GM23248 (cell line): ENCODE data around the gene GOLPH3. TPM values are rescaled to one million over a fixed set of nuclear protein-coding genes. Genes with fewer than 3 reads are reported as not detected.

Experiments used
- DNase-seq: peaks from one replicate; pipeline ENCODE4 v3.0.0-alpha.2; 2015
- H2AFZ ChIP-seq: fragments of 200-600 bp; sonication (generic); 2 replicates; pipeline ENCODE4 v1.6.1; 2016; ENCODE audit warnings: antibody characterized with exemption
- H3F3A ChIP-seq: fragments of 200-600 bp; sonication (generic); 2 replicates; pipeline ENCODE4 v1.6.1; 2016; ENCODE audit warnings: mild to moderate bottlenecking, antibody characterized with exemption, mixed run types; ENCODE audit not compliant: insufficient read depth
- H3K27ac ChIP-seq: fragments of 200-600 bp; sonication (generic); 2 replicates; pipeline ENCODE4 v1.5.1; 2016; ENCODE audit warnings: mild to moderate bottlenecking
- H3K27me3 ChIP-seq: fragments of 200-600 bp; sonication (generic); replicated peaks from 2 replicates; pipeline ENCODE4 v1.6.1; 2016; ENCODE audit warnings: mild to moderate bottlenecking; ENCODE audit not compliant: insufficient read depth
- H3K36me3 ChIP-seq: fragments of 200-600 bp; sonication (generic); 2 replicates; pipeline ENCODE4 v1.6.1; 2016; ENCODE audit warnings: low read depth, mild to moderate bottlenecking
- H3K4me1 ChIP-seq: fragments of 200-600 bp; sonication (generic); 2 replicates; pipeline ENCODE4 v1.6.1; 2016; ENCODE audit warnings: mild to moderate bottlenecking; ENCODE audit not compliant: insufficient read depth
- H3K4me2 ChIP-seq: fragments of 200-600 bp; sonication (generic); one replicate; pipeline ENCODE4 v1.6.1; 2016; ENCODE audit warnings: mild to moderate bottlenecking; ENCODE audit not compliant: unreplicated experiment
- H3K4me3 ChIP-seq: fragments of 200-600 bp; sonication (generic); 2 replicates; pipeline ENCODE4 v1.5.1; 2016; ENCODE audit warnings: mild to moderate bottlenecking
- H3K79me2 ChIP-seq: fragments of 200-600 bp; sonication (generic); 2 replicates; pipeline ENCODE4 v1.6.1; 2016; ENCODE audit warnings: mild to moderate bottlenecking; ENCODE audit not compliant: insufficient read depth
- H3K9ac ChIP-seq: fragments of 200-600 bp; sonication (generic); 2 replicates; pipeline ENCODE4 v1.6.1; 2016; ENCODE audit warnings: mild to moderate bottlenecking
- H3K9me2 ChIP-seq: fragments of 200-600 bp; sonication (generic); 2 replicates; pipeline ENCODE4 v1.6.1; 2016; ENCODE audit warnings: mixed run types, mild to moderate bottlenecking, moderate library complexity; ENCODE audit not compliant: insufficient read depth
- H3K9me3 ChIP-seq: fragments of 200-600 bp; sonication (generic); one replicate; pipeline ENCODE4 v1.6.1; 2017; ENCODE audit warnings: low read depth
- H4K20me1 ChIP-seq: fragments of 200-600 bp; sonication (generic); 2 replicates; pipeline ENCODE4 v1.6.0; 2016; ENCODE audit not compliant: insufficient read depth
- EZH2 ChIP-seq: fragments of 200-600 bp; sonication (generic); IDR thresholded peaks from 2 replicates; pipeline ENCODE4 v1.6.1; 2018; ENCODE audit warnings: antibody characterized with exemption, mild to moderate bottlenecking; ENCODE audit not compliant: insufficient read depth, poor library complexity, severe bottlenecking
- EZH2phosphoT487 ChIP-seq: fragments of 200-600 bp; sonication (generic); IDR thresholded peaks from 2 replicates; pipeline ENCODE4 v1.6.1; 2018; ENCODE audit warnings: antibody characterized with exemption, moderate library complexity, mild to moderate bottlenecking, low read depth; ENCODE audit not compliant: insufficient read depth
- WGBS, 2 experiments: methylation state at CpG; one replicate each; pipeline ENCODE4 v1.1.6; 2015 to 2017; ENCODE audit warnings: low lambda C conversion rate in 2 of 2, low coverage in 1 of 2; ENCODE audit errors: missing lambda C conversion rate in 2 of 2; 5-methylcytosine and 5-hydroxymethylcytosine counted together
- in situ Hi-C: fragments of 300-500 bp; cut with MboI; formaldehyde crosslinking; loops from 2 replicates; pipeline ENCODE4 v1.15.0; 2020
- polyA plus RNA-seq: library from polyadenylated mRNA; unstranded; fragments of >200 nt; fragmentation: Nextera tagmentation; extraction: Ambion mirVana; gene quantifications from 2 replicates; pipeline ENCODE4 v1.2.1, GENCODE V29; 2016
- total RNA-seq: library from RNA; depleted of rRNA; stranded (reverse); fragments of >200 nt; shearing (Covaris generic); gene quantifications from 2 replicates; pipeline ENCODE4 v1.2.3, GENCODE V29; 2014

GOLPH3 gene
- total and polyA plus RNA-seq, 2 experiments from 2014 or later: 102 to 120 TPM

DNA sequence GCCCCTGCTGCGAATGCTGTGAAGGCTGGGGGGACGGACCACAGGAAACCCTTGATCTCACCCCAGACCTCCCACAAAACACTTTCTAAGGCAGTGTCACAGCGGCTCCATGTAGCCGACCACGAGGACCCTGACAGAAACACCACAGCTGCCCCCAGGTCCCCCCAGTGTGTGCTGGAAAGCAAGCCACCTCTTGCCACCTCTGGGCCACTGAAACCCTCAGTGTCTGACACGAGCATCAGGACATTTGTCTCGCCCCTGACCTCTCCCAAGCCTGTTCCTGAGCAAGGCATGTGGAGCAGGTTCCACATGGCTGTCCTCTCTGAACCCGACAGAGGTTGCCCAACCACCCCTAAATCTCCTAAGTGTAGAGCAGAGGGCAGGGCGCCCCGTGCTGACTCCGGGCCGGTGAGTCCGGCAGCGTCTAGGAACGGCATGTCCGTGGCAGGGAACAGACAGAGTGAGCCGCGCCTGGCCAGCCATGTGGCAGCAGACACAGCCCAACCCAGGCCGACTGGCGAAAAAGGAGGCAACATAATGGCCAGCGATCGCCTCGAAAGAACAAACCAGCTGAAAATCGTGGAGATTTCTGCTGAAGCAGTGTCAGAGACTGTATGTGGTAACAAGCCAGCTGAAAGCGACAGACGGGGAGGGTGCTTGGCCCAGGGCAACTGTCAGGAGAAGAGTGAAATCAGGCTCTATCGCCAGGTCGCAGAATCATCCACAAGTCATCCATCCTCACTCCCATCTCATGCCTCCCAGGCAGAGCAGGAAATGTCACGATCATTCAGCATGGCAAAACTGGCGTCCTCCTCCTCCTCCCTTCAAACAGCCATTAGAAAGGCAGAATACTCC, 84.7 kb downstream of the GOLPH3 start:
- H3K9ac ChIP-seq: no peak overlapping the region
- H3K4me1 ChIP-seq: no peaks in the 10 kb centered on the region
- H3K9me2 ChIP-seq: no peaks in the 10 kb centered on the region
- no peaks in the 10 kb centered on the region for H4K20me1 ChIP-seq
- H3K27ac ChIP-seq: no peak overlapping the region
- no peaks in the 10 kb centered on the region for H3K79me2 ChIP-seq
- in situ Hi-C loops: no loop called here
- DNase-seq: no peak
- no peak overlapping the region for H2AFZ ChIP-seq
- 0 out of 2 replicates have a peak, but pooled peaks cover 6% of the 10 kb centered on the region for H3F3A ChIP-seq
- H3K9me3 ChIP-seq: no peaks in the 10 kb centered on the region
- no peaks in the 10 kb centered on the region for H3K36me3 ChIP-seq
- no peak overlapping the region for H3K4me2 ChIP-seq
- WGBS, 2 experiments: 93 to 96% methylated on average over 30 of the region's 30 CpGs
- no peaks in the 10 kb centered on the region for H3K27me3 ChIP-seq
- TF ChIP-seq EZH2phosphoT487 (no peak), EZH2 (no peak)
- no peak overlapping the region for H3K4me3 ChIP-seq

DNA sequence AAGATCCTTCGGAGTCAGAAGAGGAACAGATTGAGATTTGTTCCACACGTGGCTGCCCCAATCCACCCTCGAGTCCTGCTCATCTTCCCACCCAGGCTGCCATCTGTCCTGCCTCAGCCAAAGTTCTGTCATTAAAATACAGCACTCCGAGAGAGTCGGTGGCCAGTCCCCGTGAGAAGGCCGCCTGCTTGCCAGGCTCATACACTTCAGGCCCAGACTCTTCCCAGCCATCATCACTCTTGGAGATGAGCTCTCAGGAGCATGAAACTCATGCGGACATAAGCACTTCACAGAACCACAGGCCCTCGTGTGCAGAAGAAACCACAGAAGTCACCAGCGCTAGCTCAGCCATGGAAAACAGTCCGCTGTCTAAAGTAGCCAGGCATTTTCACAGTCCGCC, 85.9 kb downstream of the GOLPH3 start:
- no peaks in the 10 kb centered on the region for H3K4me1 ChIP-seq
- in situ Hi-C loops: no loop called here
- WGBS, 2 experiments: 75 to 80% methylated on average over 12 of the region's 12 CpGs
- H3K9ac ChIP-seq: no peak overlapping the region
- H3K9me3 ChIP-seq: no peaks in the 10 kb centered on the region
- TF ChIP-seq EZH2 (no peak), EZH2phosphoT487 (no peak)
- H3K27me3 ChIP-seq: no peaks in the 10 kb centered on the region
- no peak overlapping the region for H3K4me2 ChIP-seq
- H2AFZ ChIP-seq: no peak overlapping the region
- H3K4me3 ChIP-seq: no peak overlapping the region
- no peak for DNase-seq
- H4K20me1 ChIP-seq: no peaks in the 10 kb centered on the region
- H3K79me2 ChIP-seq: no peaks in the 10 kb centered on the region
- H3F3A ChIP-seq: no peaks in the 10 kb centered on the region
- H3K27ac ChIP-seq: no peak overlapping the region
- H3K36me3 ChIP-seq: no peaks in the 10 kb centered on the region
- no peaks in the 10 kb centered on the region for H3K9me2 ChIP-seq

DNA sequence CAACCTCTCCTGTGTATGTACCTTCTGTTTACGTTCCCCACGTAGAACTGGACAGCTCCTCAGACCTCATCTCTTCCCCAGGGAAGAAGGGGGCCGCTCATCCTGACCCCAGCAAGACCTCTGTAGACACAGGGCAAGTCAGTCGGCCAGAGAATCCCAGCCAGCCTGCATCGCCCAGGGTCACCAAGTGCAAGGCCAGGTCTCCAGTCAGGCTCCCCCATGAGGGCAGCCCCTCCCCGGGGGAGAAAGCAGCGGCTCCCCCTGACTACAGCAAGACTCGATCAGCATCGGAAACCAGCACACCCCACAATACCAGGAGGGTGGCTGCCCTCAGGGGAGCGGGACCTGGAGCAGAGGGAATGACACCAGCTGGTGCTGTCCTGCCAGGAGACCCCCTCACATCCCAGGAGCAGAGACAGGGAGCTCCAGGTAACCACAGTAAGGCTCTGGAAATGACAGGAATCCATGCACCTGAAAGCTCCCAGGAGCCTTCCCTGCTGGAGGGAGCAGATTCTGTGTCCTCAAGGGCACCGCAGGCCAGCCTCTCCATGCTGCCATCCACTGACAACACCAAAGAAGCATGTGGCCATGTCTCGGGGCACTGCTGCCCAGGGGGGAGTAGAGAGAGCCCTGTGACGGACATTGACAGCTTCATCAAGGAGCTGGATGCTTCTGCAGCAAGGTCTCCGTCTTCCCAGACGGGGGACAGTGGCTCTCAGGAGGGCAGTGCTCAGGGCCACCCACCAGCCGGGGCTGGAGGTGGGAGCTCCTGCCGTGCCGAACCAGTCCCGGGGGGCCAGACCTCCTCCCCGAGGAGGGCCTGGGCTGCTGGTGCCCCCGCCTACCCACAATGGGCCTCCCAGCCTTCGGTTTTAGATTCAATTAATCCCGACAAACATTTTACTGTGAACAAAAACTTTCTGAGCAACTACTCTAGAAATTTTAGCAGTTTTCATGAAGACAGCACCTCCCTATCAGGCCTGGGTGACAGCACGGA, 86.7 kb downstream of the GOLPH3 start:
- H3K4me3 ChIP-seq: no peak overlapping the region
- no peaks in the 10 kb centered on the region for H3K9me2 ChIP-seq
- H3F3A ChIP-seq: no peaks in the 10 kb centered on the region
- TF ChIP-seq EZH2: no peak
- no peak for TF ChIP-seq EZH2phosphoT487
- no peak for DNase-seq
- no peak overlapping the region for H3K4me2 ChIP-seq
- H3K27me3 ChIP-seq: no peaks in the 10 kb centered on the region
- H3K4me1 ChIP-seq: no peaks in the 10 kb centered on the region
- H3K79me2 ChIP-seq: no peaks in the 10 kb centered on the region
- in situ Hi-C loops: no loop called here
- H4K20me1 ChIP-seq: no peaks in the 10 kb centered on the region
- no peak overlapping the region for H3K27ac ChIP-seq
- no peak overlapping the region for H3K9ac ChIP-seq
- H3K36me3 ChIP-seq: no peaks in the 10 kb centered on the region
- no peaks in the 10 kb centered on the region for H3K9me3 ChIP-seq
- WGBS, 2 experiments: 95 to 96% methylated on average over 24 of the region's 24 CpGs
- H2AFZ ChIP-seq: no peak overlapping the region

DNA sequence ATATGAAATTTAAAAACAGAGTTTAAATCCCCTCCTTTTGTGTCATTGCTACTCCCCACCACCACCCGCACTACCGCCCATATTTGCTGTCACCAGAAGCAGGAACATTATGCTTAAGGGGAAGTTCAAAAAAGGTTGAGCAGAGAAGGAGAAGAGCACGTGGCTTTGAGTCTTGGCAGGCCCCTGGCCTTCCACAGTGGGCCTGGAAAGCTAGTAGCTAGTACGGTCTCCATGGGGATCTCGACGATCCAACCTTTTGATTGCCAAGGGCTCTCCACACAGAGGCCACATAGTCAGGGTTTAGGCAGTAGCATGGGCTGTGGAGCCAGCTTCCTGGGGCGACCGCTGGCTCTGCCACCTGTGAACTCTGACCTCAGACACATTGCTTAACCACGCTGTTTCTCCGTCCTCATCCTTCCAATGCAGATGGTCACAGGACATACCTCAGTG, 90.1 kb downstream of the GOLPH3 start:
- no peaks in the 10 kb centered on the region for H3K27me3 ChIP-seq
- H3K27ac ChIP-seq: no peak overlapping the region
- 66 to 75% methylated on average over 10 of the region's 10 CpGs for WGBS, 2 experiments
- no peak overlapping the region for H3K4me3 ChIP-seq
- no peaks in the 10 kb centered on the region for H3K9me3 ChIP-seq
- in situ Hi-C loops: no loop called here
- H3K9me2 ChIP-seq: no peaks in the 10 kb centered on the region
- no peaks in the 10 kb centered on the region for H3K36me3 ChIP-seq
- DNase-seq: no peak
- no peak for TF ChIP-seq EZH2phosphoT487
- no peak for TF ChIP-seq EZH2
- no peaks in the 10 kb centered on the region for H3K79me2 ChIP-seq
- no peaks in the 10 kb centered on the region for H3F3A ChIP-seq
- H3K4me2 ChIP-seq: no peak overlapping the region
- no peak overlapping the region for H2AFZ ChIP-seq
- H4K20me1 ChIP-seq: no peaks in the 10 kb centered on the region
- no peaks in the 10 kb centered on the region for H3K4me1 ChIP-seq
- H3K9ac ChIP-seq: no peak overlapping the region
